Smooth muscle cell (in vitro differentiated cells): ENCODE data around the gene KIAA1549. TPM values are rescaled to one million over a fixed set of nuclear protein-coding genes. Genes with fewer than 3 reads are reported as not detected.

Experiments
- DNase-seq: peaks from one replicate; lab custom pipeline; 2025; ENCODE audit not compliant: unreplicated experiment; lab: John Stamatoyannopoulos, UW
- H2AFZ ChIP-seq: fragments of 200-600 bp; sonication (generic); 2 replicates; pipeline ENCODE4 v1.6.0; 2016; ENCODE audit warnings: antibody characterized with exemption, low read depth, mild to moderate bottlenecking
- H3F3A ChIP-seq: fragments of 200-600 bp; sonication (generic); 2 replicates; pipeline ENCODE4 v1.6.0; 2017; ENCODE audit warnings: antibody characterized with exemption, low read depth
- H3K27ac ChIP-seq: fragments of 200-600 bp; sonication (generic); 2 replicates; pipeline ENCODE4 v1.5.1; 2016; ENCODE audit warnings: low read depth, mild to moderate bottlenecking
- H3K27me3 ChIP-seq: fragments of 200-600 bp; sonication (generic); 2 replicates; pipeline ENCODE4 v1.6.1; 2016; ENCODE audit warnings: low read depth, mild to moderate bottlenecking
- H3K36me3 ChIP-seq: fragments of 200-600 bp; sonication (generic); 2 replicates; pipeline ENCODE4 v1.5.1; 2016; ENCODE audit warnings: low read depth
- H3K4me1 ChIP-seq: fragments of 200-600 bp; sonication (generic); 2 replicates; pipeline ENCODE4 v1.5.1; 2016; ENCODE audit warnings: low read depth
- H3K4me2 ChIP-seq: fragments of 200-600 bp; sonication (generic); 2 replicates; pipeline ENCODE4 v1.6.0; 2016; ENCODE audit warnings: mild to moderate bottlenecking
- H3K4me3 ChIP-seq: fragments of 200-600 bp; sonication (generic); 2 replicates; pipeline ENCODE4 v1.5.1; 2016; ENCODE audit warnings: mild to moderate bottlenecking
- H3K79me2 ChIP-seq: fragments of 200-600 bp; sonication (generic); 2 replicates; pipeline ENCODE4 v1.6.0; 2016; ENCODE audit warnings: low read depth, mild to moderate bottlenecking
- H3K9ac ChIP-seq: fragments of 200-600 bp; sonication (generic); 2 replicates; pipeline ENCODE4 v1.6.0; 2016; ENCODE audit warnings: low read depth
- H3K9me3 ChIP-seq: fragments of 200-600 bp; sonication (generic); replicated peaks from 2 replicates; pipeline ENCODE4 v1.5.1; 2016; ENCODE audit warnings: low read depth
- H4K20me1 ChIP-seq: fragments of 200-600 bp; sonication (generic); 2 replicates; pipeline ENCODE4 v1.6.0; 2016; ENCODE audit warnings: low read depth
- CTCF ChIP-seq: fragments of 200-600 bp; sonication (generic); IDR thresholded peaks from 2 replicates; pipeline ENCODE4 v1.5.1; 2017; ENCODE audit warnings: borderline replicate concordance, mild to moderate bottlenecking, antibody characterized with exemption; ENCODE audit not compliant: insufficient read depth, poor library complexity, severe bottlenecking
- WGBS: methylation state at CpG from one replicate; pipeline ENCODE4 v1.1.7; 2016; ENCODE audit warnings: low lambda C conversion rate; 5-methylcytosine and 5-hydroxymethylcytosine counted together
- polyA plus RNA-seq: library from polyadenylated mRNA; unstranded; fragments of >200 nt; fragmentation: Nextera tagmentation; extraction: Ambion mirVana; gene quantifications from 2 replicates; pipeline ENCODE4 v1.2.1, GENCODE V29; 2016
- total RNA-seq: library from RNA; depleted of rRNA; stranded (reverse); fragments of >200 nt; gene quantifications from 2 replicates; pipeline ENCODE4 v1.2.3, GENCODE V29; 2014

The KIAA1549 gene
- total and polyA plus RNA-seq, 2 experiments from 2014 or later = 4.1 to 7.1 TPM

GRCh38 chr7:138970952-138971351, 10.2 kb downstream of the KIAA1549 start:
- H3K79me2 ChIP-seq = peaks cover 21% of the 10 kb centered on the region
- no peak for DNase-seq
- 96% methylated on average over 6 of the region's 6 CpGs for WGBS
- no peak overlapping the region for H3K4me2 ChIP-seq
- H3F3A ChIP-seq = no peaks in the 10 kb centered on the region
- no peaks in the 10 kb centered on the region for H3K9me3 ChIP-seq
- H4K20me1 ChIP-seq = peaks cover 47% of the 10 kb centered on the region
- H3K27ac ChIP-seq = no peak overlapping the region
- H2AFZ ChIP-seq = no peak overlapping the region
- TF ChIP-seq CTCF = no peak
- no peaks in the 10 kb centered on the region for H3K27me3 ChIP-seq
- no peaks in the 10 kb centered on the region for H3K36me3 ChIP-seq
- peaks cover 7% of the 10 kb centered on the region for H3K4me1 ChIP-seq
- no peak overlapping the region for H3K9ac ChIP-seq
- H3K4me3 ChIP-seq = no peak overlapping the region

- no peaks in the 10 kb centered on the region for H3F3A ChIP-seq
- no peak overlapping the region for H3K4me3 ChIP-seq
- TF ChIP-seq CTCF = no peak
- no peak overlapping the region for H3K9ac ChIP-seq
- H4K20me1 ChIP-seq = peaks cover 47% of the 10 kb centered on the region
- no peak for DNase-seq
- H3K36me3 ChIP-seq = no peaks in the 10 kb centered on the region
- H3K27ac ChIP-seq = no peak overlapping the region
- no peaks in the 10 kb centered on the region for H3K9me3 ChIP-seq
- peaks cover 4% of the 10 kb centered on the region for H3K4me1 ChIP-seq
- H3K79me2 ChIP-seq = peaks cover 15% of the 10 kb centered on the region
- no peak overlapping the region for H3K4me2 ChIP-seq
- no peaks in the 10 kb centered on the region for H3K27me3 ChIP-seq
- WGBS = 96% methylated on average over 7 of the region's 7 CpGs
- no peak overlapping the region for H2AFZ ChIP-seq
Observed at GRCh38 chr7:138970446-138970845, 10.7 kb downstream of the KIAA1549 start.

GRCh38 chr7:138967159-138967558, 14.0 kb downstream of the KIAA1549 start:
- Histone ChIP-seq H3K79me2 (peaks cover 15% of the 10 kb centered on the region), H3K4me1 (no peaks in the 10 kb centered on the region), H2AFZ (no peak overlapping the region), H3K4me3 (no peak overlapping the region), H3K27ac (no peak overlapping the region), H3K36me3 (no peaks in the 10 kb centered on the region), H3K9me3 (no peaks in the 10 kb centered on the region), H3K9ac (no peak overlapping the region), H4K20me1 (peaks cover 47% of the 10 kb centered on the region), H3K27me3 (no peaks in the 10 kb centered on the region), H3F3A (no peaks in the 10 kb centered on the region), H3K4me2 (no peak overlapping the region)
- 80% methylated on average over 4 of the region's 4 CpGs for WGBS
- no peak for TF ChIP-seq CTCF
- DNase-seq = no peak

GRCh38 chr7:138964624-138965436, 16.4 kb downstream of the KIAA1549 start:
- no peak for DNase-seq
- Histone ChIP-seq H3K4me1 (no peaks in the 10 kb centered on the region), H3K27ac (no peak overlapping the region), H3K9ac (no peak overlapping the region), H3K36me3 (no peaks in the 10 kb centered on the region), H4K20me1 (peaks cover 51% of the 10 kb centered on the region), H2AFZ (no peak overlapping the region), H3K27me3 (no peaks in the 10 kb centered on the region), H3K4me2 (no peak overlapping the region), H3K9me3 (no peaks in the 10 kb centered on the region), H3K79me2 (peaks cover 15% of the 10 kb centered on the region), H3K4me3 (no peak overlapping the region), H3F3A (no peaks in the 10 kb centered on the region)
- no peak for TF ChIP-seq CTCF
- 96% methylated on average over 15 of the region's 15 CpGs for WGBS
